DMS 273 (cell line): ENCODE measurements around the gene SLC35B1.
"Not testable (repeated sequence)": the region's sequence is repeated elsewhere in the genome, so short reads cannot be mapped to it uniquely, and the experiment has no call there.

Experiments used
- DNase-seq: peaks from one replicate; lab custom pipeline; 2025; ENCODE audit not compliant: unreplicated experiment; lab: John Stamatoyannopoulos, UW

The SLC35B1 gene

DNA sequence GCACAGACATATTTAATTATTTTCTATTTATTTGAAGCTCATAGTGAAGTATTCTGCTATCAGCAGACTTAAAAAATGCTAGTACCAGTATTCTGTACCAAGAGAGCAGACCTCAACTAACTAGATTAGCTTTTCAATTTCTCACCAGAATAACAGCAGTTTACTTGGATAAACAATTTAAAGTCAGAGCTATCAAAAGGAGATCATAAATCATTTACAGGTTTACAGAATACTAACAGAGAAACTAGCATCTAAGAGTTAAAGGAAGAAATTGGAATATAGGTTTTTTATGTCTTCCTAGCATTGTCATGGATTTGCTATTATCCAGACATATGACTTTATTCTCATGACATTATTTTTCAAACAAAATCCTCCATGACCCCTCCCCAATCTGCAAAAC is 33.3 kb downstream of the SLC35B1 start:
- DNase-seq: no peak

- not testable (repeated sequence) for DNase-seq
Observed at GRCh38 chr17:49673679-49674078, 34.1 kb downstream of the SLC35B1 start.

DNA sequence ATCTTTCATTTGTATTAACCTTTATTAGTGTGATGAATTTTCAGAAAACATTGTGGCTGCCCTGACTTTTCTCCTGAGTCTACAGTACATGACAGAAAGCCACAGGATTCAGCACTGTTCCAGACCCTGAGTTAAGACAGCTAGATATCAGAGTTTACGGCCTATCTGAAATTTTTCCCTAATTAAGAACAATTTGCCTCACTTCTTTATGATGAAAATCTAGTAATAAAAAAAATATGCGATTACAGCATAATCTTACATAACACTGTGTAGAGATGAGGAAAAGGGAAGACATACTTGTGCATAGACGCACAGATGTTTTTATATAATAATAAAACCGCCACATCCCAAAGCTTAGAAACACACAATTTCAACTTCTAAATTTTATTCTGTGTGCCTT is 37.1 kb downstream of the SLC35B1 start:
- no peak for DNase-seq

DNA sequence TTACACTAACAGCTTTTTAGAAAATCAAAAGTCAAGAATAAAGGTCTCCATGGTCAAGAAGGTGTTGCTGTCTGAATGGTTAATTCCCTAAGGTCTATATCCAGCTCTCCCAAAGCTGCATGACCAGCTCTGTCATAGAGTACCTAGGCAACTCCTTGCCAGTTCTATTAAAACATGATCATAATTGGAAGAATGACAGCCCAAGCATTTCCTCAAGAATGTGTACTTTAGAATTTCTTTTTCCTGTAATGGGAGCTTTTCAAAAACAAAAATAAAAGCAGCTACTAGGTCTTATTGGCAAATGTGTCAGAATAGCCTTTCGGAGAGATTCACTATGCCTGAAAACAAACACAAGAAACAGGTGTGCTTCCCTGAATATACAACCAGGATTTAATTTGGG is 37.8 kb downstream of the SLC35B1 start:
- no peak for DNase-seq

DNA sequence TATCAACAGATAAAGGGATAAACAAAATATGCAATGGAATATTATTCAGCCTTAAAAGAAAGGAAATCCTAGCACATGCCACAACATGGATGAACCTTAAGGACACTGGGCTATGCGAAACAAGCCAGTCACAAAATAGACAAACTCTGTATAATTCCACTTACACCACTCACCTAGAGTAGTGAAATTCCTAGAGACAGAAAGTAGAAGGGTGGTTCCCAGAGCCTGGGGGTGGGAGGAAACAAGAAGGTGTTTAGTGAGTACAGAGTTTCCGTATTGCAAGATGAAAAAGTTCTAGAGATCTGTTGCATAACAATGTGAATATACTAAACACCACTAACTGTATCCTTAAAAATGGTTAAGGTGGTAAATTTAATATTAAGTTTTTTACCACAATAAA is 39.9 kb downstream of the SLC35B1 start:
- DNase-seq: no peak

- DNase-seq: no peak
Observed at GRCh38 chr17:49664706-49665211, 43.0 kb downstream of the SLC35B1 start.

DNA sequence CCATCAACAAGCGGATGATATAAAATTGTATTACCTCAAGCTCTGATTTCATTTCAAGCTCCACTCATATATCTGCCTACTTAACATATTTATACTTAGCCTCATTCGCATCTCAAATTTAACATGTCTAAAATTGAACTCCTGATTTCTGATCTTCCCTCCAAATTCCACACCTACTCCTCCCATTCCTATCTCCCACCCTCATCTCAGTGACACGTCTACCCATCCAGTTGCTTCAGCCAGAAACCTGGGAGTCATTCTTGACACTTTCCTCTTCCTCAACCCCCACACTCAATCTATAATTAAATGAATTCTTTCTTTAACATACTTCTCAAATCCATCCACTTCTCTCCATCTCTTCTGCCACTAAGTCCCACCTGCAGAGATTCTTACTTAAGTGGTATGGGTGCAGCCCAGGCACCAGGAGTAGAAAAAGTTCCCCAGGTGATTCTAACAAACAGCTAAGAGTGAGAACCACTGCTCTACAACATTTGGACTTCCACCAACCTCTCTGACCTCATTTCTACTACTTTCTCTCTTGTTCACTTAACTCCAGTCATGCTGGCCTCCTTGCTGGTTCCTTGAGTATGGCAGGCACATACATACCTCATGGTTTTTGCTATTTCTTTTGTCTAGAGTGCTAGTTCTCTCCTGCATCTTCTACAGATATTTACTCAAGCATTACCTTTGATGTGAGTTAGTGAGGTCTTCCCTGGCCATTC is 47.9 kb downstream of the SLC35B1 start:
- DNase-seq: no peak

GRCh38 chr17:49656247-49656646 is 51.5 kb downstream of the SLC35B1 start:
- DNase-seq: peak; percentile 26
